ENCODE measurements around the gene CLSTN2. TPM values are rescaled to one million over a fixed set of nuclear protein-coding genes. Genes with fewer than 3 reads are reported as not detected.

CLSTN2 gene
- total and polyA plus RNA-seq, 12 donors, result 0.67 to 17.8 (median 5.3) TPM

DNA sequence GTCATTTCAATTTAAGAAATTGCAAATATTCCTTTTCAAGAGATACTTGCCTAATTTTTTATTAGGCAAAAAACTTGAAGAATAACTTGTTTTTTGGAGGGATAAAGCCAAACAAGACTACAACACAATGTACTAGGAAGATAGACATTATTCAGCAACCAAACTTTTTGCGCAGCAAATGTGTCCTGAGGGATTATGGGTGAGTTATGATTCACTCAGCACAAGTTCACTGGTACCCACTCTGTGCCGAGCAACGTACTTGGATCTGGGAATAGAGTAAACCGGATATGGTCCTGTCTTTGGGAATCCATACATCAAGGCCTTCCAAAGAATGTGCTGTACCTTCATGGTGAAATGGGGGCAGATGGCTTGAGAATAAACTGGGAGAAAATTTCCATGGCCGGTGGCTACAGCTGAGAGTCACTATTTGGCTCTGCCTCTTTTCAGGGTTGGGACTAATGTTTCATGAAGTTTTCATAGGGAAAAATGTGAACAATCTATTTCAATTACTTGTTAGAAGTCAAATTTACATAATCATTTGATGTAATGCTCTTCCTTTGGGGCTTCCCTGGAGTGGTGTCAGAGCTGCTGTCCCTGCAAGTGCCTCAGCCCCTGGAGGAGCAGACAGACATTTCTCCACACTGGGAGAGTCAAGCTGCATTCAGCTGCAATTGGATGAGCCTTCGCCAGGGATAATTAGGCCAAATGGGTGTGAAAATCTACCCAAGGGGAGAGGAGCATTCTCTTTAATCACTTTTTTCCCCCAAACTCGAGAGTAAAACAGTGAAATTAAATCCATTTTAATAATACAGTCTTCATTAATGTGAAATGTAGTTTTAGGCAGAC is 315.2 kb downstream of the CLSTN2 start:
- Histone ChIP-seq H3K27ac (no peak overlapping the region), H3K4me3 (no peak overlapping the region), H3K36me3 (replicated peaks in 1 of 2) (no peaks in the 10 kb centered on the region), H3K9me3 (replicated peaks in 1 of 3) (no peaks in the 10 kb centered on the region), H3K27me3 (no peaks in the 10 kb centered on the region), H3K4me1 (replicated peaks in 1 of 2) (no peaks in the 10 kb centered on the region)
- 73 to 89% (median 81%) methylated on average over 7 of the region's 7 CpGs for WGBS, 4 donors
- DNase-seq, result no peak
- intact Hi-C loops (cut with DNase I), result no loop called here
- TF ChIP-seq POLR2A (IDR thresholded peaks at IDR 0.05), result no peak
- TF ChIP-seq, protein P1, sequence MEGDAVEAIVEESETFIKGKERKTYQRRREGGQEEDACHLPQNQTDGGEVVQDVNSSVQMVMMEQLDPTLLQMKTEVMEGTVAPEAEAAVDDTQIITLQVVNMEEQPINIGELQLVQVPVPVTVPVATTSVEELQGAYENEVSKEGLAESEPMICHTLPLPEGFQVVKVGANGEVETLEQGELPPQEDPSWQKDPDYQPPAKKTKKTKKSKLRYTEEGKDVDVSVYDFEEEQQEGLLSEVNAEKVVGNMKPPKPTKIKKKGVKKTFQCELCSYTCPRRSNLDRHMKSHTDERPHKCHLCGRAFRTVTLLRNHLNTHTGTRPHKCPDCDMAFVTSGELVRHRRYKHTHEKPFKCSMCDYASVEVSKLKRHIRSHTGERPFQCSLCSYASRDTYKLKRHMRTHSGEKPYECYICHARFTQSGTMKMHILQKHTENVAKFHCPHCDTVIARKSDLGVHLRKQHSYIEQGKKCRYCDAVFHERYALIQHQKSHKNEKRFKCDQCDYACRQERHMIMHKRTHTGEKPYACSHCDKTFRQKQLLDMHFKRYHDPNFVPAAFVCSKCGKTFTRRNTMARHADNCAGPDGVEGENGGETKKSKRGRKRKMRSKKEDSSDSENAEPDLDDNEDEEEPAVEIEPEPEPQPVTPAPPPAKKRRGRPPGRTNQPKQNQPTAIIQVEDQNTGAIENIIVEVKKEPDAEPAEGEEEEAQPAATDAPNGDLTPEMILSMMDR (IDR thresholded peaks at IDR 0.05), result no peak

DNA sequence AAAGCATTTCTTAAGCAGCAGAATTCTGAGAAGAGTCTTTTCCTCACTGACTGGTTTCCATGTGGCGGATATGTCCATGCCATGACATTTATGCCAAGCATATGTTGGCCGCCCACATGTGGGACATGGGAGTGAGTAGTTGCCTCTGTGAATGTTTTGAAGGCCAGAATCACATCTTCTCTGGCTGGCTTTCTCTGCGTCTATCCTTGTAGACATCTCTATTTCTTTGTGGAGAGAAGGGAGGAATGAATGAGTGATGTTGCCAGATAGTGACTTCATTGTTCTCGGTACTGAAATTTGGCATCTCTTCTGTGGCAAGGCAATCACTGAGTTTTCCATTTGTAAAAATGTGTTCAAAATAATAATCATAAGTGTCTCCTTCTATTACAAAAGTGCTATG is 316.0 kb downstream of the CLSTN2 start:
- H3K9me3 ChIP-seq (replicated peaks in 1 of 3), result no peaks in the 10 kb centered on the region
- intact Hi-C loops (cut with DNase I), result no loop called here
- no peak for TF ChIP-seq POLR2A (IDR thresholded peaks at IDR 0.05)
- TF ChIP-seq, protein P1 (IDR thresholded peaks at IDR 0.05), result no peak
- H3K36me3 ChIP-seq (replicated peaks in 1 of 2), result no peaks in the 10 kb centered on the region
- WGBS, 4 donors, result 92 to 97% (median 93%) methylated on average over 4 of the region's 4 CpGs
- H3K4me1 ChIP-seq (replicated peaks in 1 of 2), result no peaks in the 10 kb centered on the region
- H3K4me3 ChIP-seq, result no peak overlapping the region
- no peak overlapping the region for H3K27ac ChIP-seq
- H3K27me3 ChIP-seq, result no peaks in the 10 kb centered on the region
- no peak for DNase-seq

DNA sequence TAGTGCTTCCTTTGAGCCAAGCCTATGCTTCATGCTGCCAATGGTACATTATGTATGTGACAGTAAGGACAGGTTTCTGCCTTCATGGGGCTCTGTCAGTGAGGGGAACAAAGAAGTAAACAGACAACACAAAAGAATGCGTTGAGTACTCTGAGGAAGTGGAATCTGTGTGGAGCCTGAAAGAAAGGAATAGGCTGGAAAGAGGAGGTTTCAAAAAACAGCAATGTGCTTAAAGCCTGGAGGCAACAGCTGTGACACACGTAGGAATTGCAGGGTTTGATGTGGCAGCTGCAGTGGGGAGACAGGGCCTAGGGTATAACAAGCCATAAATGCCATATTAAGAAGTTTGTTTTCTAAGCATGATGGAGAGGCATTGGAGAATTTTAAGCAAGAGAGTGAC is 316.7 kb downstream of the CLSTN2 start:
- intact Hi-C loops (cut with DNase I), result no loop called here
- no peaks in the 10 kb centered on the region for H3K27me3 ChIP-seq
- no peak for DNase-seq
- TF ChIP-seq, protein P1 (IDR thresholded peaks at IDR 0.05), result no peak
- TF ChIP-seq POLR2A (IDR thresholded peaks at IDR 0.05), result no peak
- H3K9me3 ChIP-seq (replicated peaks in 1 of 3), result no peaks in the 10 kb centered on the region
- no peaks in the 10 kb centered on the region for H3K36me3 ChIP-seq (replicated peaks in 1 of 2)
- no peaks in the 10 kb centered on the region for H3K4me1 ChIP-seq (replicated peaks in 1 of 2)
- H3K27ac ChIP-seq, result no peak overlapping the region
- H3K4me3 ChIP-seq, result no peak overlapping the region
- WGBS, 4 donors, result 50 to 59% (median 58%) methylated on average over 2 of the region's 2 CpGs

DNA sequence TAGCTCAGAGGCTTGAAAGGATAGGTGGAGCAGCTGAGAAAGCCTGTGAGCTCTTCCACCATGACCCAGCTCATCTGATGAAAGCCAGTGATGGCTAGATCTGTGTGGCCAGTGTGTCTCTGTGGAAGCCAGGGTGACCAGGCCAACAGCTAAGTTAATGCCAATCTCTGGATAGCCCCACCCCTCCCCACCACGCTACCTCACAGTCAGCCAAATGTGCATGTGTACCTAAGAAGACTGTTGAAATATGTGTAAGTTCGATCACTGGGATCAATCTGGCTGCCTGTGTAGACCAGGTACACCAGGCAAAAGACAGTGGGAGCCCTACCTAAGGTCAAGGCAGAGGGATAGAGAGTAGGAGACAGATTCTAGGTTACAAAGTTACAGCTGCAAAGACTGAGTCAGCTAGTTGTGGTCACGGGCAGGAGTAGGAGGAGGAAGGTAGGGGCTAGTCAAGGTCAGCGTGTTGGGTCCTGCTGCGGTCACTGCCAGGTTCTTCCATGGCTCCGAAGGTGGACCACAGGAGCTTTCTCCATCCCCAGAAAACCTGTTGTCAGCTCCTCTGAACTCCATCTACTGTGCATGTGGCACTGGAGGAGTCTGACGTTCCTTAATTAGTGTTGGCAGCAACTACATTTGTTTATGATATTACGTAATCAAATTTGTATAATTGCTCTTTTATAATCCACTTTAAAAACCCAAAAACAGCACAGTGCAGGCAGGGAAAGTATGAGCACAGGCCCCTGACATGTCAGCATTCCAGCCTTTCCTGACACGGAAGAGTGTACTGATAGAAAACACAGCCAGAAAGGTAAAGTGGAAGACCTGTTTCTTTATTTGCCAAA is 318.0 kb downstream of the CLSTN2 start:
- Histone ChIP-seq H3K36me3 (replicated peaks in 1 of 2) (no peaks in the 10 kb centered on the region), H3K27me3 (no peaks in the 10 kb centered on the region), H3K9me3 (replicated peaks in 1 of 3) (no peaks in the 10 kb centered on the region), H3K4me1 (replicated peaks in 1 of 2) (no peaks in the 10 kb centered on the region), H3K27ac (no peak overlapping the region), H3K4me3 (no peak overlapping the region)
- intact Hi-C loops (cut with DNase I), result no loop called here
- TF ChIP-seq, protein P1 (IDR thresholded peaks at IDR 0.05), result no peak
- TF ChIP-seq POLR2A (IDR thresholded peaks at IDR 0.05), result no peak
- DNase-seq, result no peak
- WGBS, 4 donors, result 73 to 90% (median 82%) methylated on average over 7 to 9 of the region's 9 CpGs
